GM18868 (cell line): ENCODE data around the gene PRRX2.

Experiments used
- ATAC-seq: cut with Tn5 transposase; IDR thresholded peaks from one replicate; pipeline ENCODE4 v1.9.1; 2021; ENCODE audit warnings: mild to moderate bottlenecking, moderate library complexity; ENCODE audit not compliant: unreplicated experiment

The PRRX2 gene

GRCh38 chr9:129676975-129677374 is 11.5 kb downstream of the PRRX2 start:
- no peak for ATAC-seq

GRCh38 chr9:129677456-129677855 is 12.0 kb downstream of the PRRX2 start:
- no peak for ATAC-seq

- no peak for ATAC-seq
Measured at GRCh38 chr9:129678844-129679243, 13.4 kb downstream of the PRRX2 start.

- ATAC-seq: no peak
Measured at GRCh38 chr9:129679537-129679936, 14.1 kb downstream of the PRRX2 start.

GRCh38 chr9:129681924-129682323 is 16.5 kb downstream of the PRRX2 start:
- no peak for ATAC-seq

GRCh38 chr9:129682381-129682780 is 16.9 kb downstream of the PRRX2 start:
- no peak for ATAC-seq

GRCh38 chr9:129685220-129685932 is 19.9 kb downstream of the PRRX2 start:
- ATAC-seq: no peak

- ATAC-seq: no peak
Measured at GRCh38 chr9:129685933-129686259, 20.4 kb downstream of the PRRX2 start.

GRCh38 chr9:129686736-129687135 is 21.3 kb downstream of the PRRX2 start:
- ATAC-seq: no peak

- no peak for ATAC-seq
Measured at GRCh38 chr9:129687391-129687790, 21.9 kb downstream of the PRRX2 start.

GRCh38 chr9:129688285-129689043 is 23.0 kb downstream of the PRRX2 start:
- ATAC-seq: no peak

- ATAC-seq: no peak
Measured at GRCh38 chr9:129692534-129692933, 27.1 kb downstream of the PRRX2 start.

- no peak for ATAC-seq
Measured at GRCh38 chr9:129693741-129694140, 28.3 kb downstream of the PRRX2 start.

GRCh38 chr9:129694243-129694646 is 28.8 kb downstream of the PRRX2 start:
- ATAC-seq: no peak

GRCh38 chr9:129695870-129696269 is 30.4 kb downstream of the PRRX2 start:
- no peak for ATAC-seq

- ATAC-seq: no peak
Measured at GRCh38 chr9:129696944-129697655, 31.7 kb downstream of the PRRX2 start.

- no peak for ATAC-seq
Measured at GRCh38 chr9:129697656-129698253, 32.3 kb downstream of the PRRX2 start.

GRCh38 chr9:129698254-129698757 is 32.9 kb downstream of the PRRX2 start:
- ATAC-seq: no peak

GRCh38 chr9:129701054-129701453 is 35.6 kb downstream of the PRRX2 start:
- ATAC-seq: no peak

GRCh38 chr9:129701549-129701948 is 36.1 kb downstream of the PRRX2 start:
- ATAC-seq: no peak
